SHP77 (cell line): ENCODE data around the gene SEC16A.

Source experiments
- DNase-seq, 2 experiments: peaks; one replicate each; lab custom pipeline; 2025; lab: John Stamatoyannopoulos, UW

SEC16A gene

GRCh38 chr9:136485049-136486045 lies 2.5 kb upstream of the SEC16A start:
- DNase-seq: peak; percentile 69 to 78

DNA sequence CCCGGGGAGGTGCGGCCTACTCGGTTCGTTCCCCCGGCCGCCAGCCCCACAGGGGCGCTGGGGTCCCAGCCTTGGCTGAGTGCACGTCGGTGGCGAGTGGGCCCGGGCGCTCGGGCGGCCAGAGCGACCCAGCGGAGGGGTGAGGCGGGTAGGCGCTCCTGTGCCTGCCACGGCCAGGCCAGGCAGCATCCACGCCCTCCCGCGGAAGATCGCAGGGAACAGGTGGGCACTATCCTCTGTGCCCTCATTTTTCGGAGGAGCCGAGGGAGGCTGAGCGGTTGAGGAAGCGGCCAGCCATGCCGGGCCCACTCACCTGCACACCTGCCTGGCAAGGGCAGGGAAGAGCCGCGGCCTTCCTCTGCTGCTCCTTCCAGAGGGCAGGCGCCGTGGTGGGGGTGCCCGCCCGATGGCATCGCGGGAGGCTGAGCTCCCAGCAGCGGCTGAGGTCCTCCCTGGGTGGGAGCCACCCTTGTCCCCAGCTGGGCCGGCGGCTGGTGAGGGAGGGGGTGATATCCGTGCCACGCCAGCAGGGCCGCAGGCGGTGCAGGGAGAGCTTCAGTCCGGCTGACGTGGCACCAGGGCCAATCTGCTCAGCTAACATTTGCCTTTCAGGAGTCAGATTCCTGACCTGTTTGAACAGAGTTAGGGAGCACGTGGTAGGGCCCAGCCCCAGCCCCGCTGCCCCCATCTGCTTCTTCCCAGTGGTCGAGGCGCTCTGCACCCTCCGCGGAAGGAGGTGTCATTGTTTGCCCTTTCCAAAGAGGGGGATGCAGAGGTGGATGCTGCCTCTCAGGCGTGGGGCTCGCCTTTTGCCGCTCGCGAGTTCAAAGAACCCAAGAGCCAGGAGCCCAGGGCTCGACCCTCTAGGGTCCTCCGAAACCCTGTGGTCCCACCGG lies 1.6 kb upstream of the SEC16A start:
- peak in 1 of 2 experiments; percentile 57 for DNase-seq

DNA sequence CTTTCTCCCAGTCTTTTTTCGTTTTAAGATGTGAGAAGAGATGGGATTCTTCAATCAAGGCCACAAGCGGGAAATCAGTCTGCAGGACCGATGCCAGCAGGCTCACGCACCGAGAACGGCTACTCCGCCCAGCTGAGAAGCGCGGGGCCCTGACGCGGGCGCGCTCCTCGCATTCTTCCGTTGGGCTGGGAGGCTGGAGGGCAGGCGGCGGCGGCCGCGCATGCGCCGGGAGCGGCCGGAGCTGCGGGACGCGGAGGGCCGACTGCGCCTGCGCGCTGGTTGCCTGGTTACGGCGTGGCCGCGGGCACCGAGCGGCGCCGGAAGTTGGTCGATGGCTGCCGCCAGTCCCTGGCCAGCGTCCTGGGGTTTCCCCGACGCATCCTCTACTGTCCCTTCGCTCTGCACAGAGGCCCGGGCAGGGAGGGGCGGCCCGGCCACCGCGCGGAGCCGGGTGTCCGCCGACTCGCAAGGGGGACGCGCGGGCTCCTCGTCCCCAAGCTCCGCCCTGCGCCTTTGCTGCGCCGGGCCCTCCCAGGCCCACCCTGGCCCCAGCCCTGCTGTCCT lies 831 bp upstream of the SEC16A start:
- DNase-seq: peak; percentile 83 to 88

- DNase-seq: no peak
These were observed 621 bp downstream of the SEC16A start for GRCh38 chr9:136482046-136482792.

DNA sequence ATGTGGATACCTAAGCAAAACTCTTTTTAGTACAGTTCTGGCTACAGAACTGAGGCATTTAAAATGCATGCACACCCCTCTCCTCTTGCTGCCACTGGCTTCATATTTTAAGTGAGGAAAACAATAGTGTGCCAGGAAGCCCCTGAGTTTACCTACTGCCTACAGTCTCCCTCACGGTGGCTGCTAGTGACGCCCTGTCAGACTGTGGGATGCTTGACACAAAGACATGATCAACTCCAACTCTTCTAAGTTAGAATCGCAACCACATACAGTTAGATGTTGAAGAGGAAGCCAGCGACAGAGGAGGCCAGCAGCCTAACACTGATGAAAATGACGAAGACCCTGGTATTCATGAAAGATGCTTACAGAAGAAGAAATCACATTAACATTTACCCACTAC lies 1.3 kb downstream of the SEC16A start:
- DNase-seq: no peak

DNA sequence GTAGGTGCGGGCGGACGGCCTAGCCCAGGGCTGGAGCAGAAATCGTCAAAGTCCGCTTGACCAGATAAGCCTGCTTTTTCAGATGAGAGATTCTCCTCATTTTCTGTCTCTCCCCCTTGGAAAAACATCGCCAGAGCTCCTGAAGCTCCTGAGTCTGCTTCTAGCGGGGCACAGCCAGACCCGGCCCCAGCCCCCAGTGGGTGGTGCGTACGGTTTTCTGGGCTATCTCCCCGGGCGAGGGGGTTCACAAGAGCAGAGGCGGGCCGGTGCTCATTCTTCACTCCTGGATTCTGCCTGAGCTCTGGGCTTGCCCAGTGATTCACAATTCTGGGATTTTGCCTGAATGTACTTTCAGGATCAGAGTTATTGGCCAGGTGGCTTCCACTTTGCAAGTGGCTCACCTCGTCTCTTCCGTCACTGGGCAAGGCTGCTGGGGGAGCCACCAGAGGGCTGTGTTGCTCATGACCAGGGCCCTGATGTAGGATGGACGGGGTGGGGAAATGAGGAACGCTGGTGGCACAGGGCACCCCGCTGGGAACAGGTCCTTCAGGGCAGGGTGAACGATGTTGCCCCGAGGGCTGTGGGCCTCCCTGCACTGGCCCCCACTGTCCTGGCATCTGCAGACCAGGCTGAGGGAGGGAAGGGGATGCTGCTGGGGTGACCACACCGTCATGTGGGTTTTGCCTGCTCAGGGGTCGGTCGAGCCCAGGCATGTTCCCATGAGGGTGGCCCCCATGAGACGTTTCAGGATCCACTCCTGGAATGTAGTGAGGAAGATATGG lies 6.3 kb downstream of the SEC16A start:
- DNase-seq: no peak

GRCh38 chr9:136474974-136475865 lies 7.6 kb downstream of the SEC16A start:
- no peak for DNase-seq

DNA sequence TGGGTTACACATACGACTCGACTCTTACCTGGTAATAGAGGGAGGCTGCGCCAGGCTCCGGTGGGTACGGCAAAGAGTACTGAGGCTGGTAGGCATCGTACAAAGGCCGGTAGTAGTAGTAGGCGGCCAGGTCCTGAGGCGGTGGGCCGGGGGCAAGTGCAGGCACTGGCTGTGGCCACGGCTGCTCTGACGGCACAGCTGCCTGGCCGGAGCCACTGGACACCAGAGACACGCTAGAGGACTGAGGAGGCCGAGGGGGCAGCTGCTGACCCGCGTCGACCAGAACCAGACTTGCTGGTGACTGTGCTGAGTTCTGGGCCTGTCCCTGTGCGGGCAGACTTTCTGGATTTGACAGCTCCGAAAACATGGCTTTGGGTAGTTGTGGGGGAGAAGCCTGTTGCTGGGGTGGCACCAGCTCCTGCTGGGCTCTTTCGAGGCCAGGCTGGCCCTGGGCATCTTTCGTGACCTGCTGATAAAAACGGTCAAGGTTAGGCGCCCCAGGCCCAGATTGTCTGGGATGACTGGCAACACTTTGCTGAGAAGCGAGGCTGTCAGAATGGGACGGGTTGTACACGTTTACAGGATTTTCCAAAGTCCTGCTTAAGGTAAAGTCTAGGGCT lies 8.7 kb downstream of the SEC16A start:
- no peak for DNase-seq

GRCh38 chr9:136473354-136473721 lies 9.5 kb downstream of the SEC16A start:
- no peak for DNase-seq

DNA sequence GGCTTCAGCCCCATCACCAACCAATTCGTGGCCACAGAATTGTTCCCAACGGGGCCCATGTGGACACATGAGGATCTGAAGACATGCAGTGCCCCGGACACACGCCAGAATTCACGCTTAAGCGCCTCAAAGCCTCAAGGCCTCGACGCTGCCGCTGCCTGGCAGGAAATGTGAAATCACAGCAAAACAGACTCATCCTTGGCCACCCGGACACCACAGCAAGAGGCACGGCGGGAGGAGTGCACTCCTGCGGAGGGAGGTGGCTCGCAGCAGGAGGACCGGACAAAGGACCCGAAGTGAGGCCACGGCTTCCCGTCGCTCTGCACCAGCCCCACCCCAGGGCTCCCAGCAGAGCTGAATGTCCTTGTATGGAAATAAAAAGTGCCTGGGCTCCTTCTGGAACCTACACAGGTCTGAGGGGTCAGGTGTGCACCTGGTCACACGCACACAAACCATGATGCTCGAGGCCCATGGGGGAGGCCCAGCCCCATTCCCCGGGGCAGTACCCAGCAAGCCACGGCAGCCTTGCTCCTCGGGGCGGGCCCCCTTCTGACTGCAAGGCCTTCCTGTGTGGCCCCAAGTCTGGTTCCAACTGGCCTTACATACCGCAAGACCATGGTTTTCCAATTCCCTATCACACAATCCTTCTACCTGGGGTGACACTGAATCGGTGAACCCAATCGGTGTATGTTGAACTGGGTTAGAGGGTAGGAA lies 10.0 kb downstream of the SEC16A start:
- DNase-seq: no peak

- no peak for DNase-seq
These were observed 10.9 kb downstream of the SEC16A start for GRCh38 chr9:136471802-136472487.

DNA sequence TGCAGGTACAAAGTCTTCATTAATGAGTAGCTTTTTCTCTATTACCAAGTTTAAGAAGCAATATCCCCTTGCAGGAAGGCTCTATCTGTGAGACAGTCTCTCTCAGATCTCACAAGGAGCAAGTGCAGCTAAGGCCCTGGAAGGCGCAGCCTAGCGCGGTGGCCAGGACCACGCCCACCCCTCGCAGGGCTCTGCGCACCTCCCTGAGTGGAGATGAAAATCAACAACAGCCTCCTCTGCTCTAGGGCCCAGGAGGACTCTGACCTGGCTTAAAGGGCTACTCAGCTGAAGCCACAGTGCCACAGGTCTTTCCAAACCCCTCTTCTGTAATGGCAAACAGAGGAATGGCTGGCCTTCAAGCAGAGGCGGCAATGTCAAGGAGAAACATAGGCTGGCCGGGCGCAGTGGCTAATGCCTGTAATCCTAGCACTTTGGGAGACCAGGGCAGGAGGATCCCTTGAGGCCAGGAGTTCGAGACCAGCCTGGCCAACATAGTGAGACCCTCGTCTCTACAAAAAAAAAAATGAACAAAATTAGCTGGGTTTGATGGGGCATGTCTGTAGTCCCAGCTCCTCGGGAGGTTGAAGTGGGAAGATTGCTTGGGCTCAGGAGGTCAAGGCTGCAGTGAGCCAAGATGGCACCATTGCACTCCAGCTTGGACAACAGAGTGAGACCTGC lies 11.9 kb downstream of the SEC16A start:
- DNase-seq: no peak

DNA sequence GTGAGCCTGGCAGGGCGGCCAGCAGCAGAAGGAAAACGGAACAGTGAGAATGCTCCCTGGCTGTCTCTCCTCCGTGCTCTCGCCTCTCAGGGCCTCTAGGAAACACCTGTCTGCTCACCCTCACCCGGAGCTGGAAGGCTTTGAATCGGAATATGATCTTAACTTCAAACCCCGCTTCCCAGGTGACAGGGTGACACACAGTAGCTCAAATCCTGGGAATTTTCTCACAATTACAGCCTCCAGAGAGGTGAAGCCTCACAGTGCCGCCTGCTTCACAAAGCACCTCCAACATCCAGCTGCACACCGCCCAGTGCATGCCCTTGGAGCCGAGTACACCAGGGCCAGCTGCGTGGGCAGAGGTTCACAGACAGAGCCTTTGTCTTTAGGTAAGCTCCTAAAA lies 12.5 kb downstream of the SEC16A start:
- DNase-seq: no peak

DNA sequence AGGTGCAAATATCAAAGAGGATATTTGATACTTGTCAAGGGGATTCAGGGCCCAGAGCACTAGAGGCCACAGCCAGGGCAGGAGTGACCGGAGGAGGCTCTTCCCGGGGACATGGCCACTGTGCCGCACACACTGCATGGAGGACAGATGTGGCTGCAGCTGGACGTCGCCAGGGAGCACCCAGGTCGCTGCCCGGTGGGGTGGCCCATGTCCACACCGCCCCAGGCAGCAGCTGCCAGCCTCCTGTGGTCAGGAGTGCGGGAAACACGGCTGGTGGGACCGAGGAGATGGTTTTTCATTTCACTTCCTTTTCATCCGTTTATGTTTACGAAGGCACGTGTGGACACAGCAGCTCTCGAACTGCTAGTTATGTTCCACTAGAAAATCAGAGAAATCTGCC lies 15.1 kb downstream of the SEC16A start:
- DNase-seq: no peak

- no peak for DNase-seq
These were observed 16.7 kb downstream of the SEC16A start for GRCh38 chr9:136466155-136466541.

DNA sequence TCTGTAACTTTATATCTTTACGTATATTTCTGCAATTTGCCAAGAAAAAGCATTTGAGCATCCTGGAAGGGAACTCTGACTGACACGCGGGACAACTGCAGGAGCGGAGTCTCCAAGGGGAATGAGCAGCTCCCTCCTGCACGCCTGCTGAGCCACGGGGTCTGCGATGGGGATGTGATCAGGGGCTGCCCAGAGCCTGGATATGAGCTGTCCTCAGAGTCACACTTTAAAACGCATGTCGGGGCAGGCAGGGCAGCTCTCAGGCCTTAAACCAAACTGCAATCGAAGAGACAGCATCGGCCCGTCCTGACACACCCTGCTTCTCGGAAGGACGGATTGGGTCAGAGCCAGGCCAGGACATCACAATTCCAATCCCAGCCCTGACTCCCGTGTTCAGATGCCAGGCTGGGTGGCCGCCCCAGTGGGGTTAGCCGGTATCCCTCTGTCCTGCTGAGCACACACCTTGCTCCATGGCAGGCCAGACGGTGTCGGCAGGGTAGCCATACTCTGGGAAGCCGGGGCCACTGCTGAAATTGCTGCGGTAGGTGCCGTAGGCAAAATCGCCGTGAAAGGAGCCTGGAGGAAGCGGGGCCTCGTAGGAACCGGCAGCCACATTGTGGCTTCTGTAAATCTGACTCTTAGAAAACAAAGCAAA lies 17.2 kb downstream of the SEC16A start:
- no peak for DNase-seq

DNA sequence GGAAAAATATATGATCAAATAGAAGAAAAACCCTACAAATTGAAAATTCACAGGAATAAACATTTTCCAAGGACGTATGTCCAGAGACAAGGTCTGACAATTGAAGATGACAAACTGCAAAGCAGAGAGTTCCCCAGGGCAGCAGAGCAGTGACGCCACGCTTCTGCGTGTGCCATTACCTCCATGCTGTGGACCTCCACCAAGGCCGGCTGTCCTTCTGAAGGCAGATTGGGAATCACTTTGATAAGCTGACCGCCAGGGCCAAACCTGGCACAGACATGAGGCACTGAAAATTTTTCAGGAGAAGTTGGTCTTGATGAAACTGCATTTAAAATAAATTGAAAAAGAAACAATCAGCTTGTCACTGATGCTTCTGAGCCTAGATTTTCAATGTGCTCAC lies 18.6 kb downstream of the SEC16A start:
- DNase-seq: no peak
